K562 (cell line): Measurements from ENCODE around the gene PXDC1. TPM values are rescaled to one million over a fixed set of nuclear protein-coding genes. Genes with fewer than 3 reads are reported as not detected.

Experiments used
- ATAC-seq: fragments of 200-7000 bp; cut with Tn5 transposase; 3 replicates; pipeline ENCODE4 v1.9.1; 2020; ENCODE audit warnings: moderate library complexity
- BruUV-seq: library from RNA; stranded (reverse); fragments of 400-500 nt; replicated peaks from 2 replicates; lab custom pipeline; 2021; lab: Mats Ljungman, UMichigan
- CTCF ChIA-PET: fragments of 300-600 bp; formaldehyde crosslinking; extraction: SDS; loops from one replicate; lab custom pipeline; 2021; ENCODE audit warnings: low intra/inter-chr PET ratio; lab: Yijun Ruan, JAX
- POLR2A ChIA-PET: fragments of 300-600, 350-650 bp; sonication (Branson Sonifier 250); formaldehyde crosslinking; extraction: SDS; loops from one replicate; lab custom pipeline; 2021; ENCODE audit warnings: antibody characterized with exemption, inconsistent platforms; lab: Yijun Ruan, JAX
- DNase-seq, 4 experiments: peaks; one replicate each; pipeline versions ENCODE4 v3.0.0 to v3.0.0-alpha.2; 2011 to 2018; ENCODE audit warnings: low spot score in 3 of 4, mixed read lengths in 3 of 4; ENCODE audit errors: extremely low read depth in 1 of 4
- FAIRE-seq: peaks from 2 replicates; lab custom pipeline; 2011; peaks lifted over from hg19 to GRCh38; lab: Jason Lieb, UNC
- H2AFZ ChIP-seq: 2 replicates; pipeline ENCODE4 v1.6.0; 2011; ENCODE audit warnings: low read depth, low read length, control low read depth, inconsistent platforms
- H3K27ac ChIP-seq: fragments of 200-600 bp; 3 replicates; pipeline ENCODE4 v1.8.0; 2011; ENCODE audit warnings: low read depth, mild to moderate bottlenecking, control low read depth, inconsistent platforms, low read length, moderate library complexity, mixed read lengths; ENCODE audit errors: extremely low read depth
- H3K27me3 ChIP-seq, 2 experiments: fragments of 300-600 bp in 1 of 2; 2 replicates in 1 of 2; 3 replicates in 1 of 2; pipeline versions ENCODE4 v1.6.0 to v1.8.0; 2011; ENCODE audit warnings: inconsistent platforms in 2 of 2, low read length in 2 of 2, mild to moderate bottlenecking in 1 of 2, mixed read lengths in 1 of 2, moderate library complexity in 1 of 2; ENCODE audit not compliant: control insufficient read depth in 2 of 2, insufficient read depth in 2 of 2
- H3K36me3 ChIP-seq: fragments of 300-600 bp; 3 replicates; pipeline ENCODE4 v1.8.0; 2011; ENCODE audit warnings: mild to moderate bottlenecking, low read length, inconsistent platforms; ENCODE audit not compliant: control insufficient read depth, insufficient read depth
- H3K4me1 ChIP-seq, 2 experiments: fragments of 200-600 bp in 1 of 2; replicated peaks in 1 of 2; 2 replicates in 1 of 2; 3 replicates in 1 of 2; pipeline versions ENCODE4 v1.5.1 to v1.8.0; 2011; ENCODE audit warnings: inconsistent platforms in 2 of 2, low read length in 2 of 2, mild to moderate bottlenecking in 1 of 2, mixed read lengths in 1 of 2, moderate library complexity in 1 of 2; ENCODE audit not compliant: control insufficient read depth in 2 of 2, insufficient read depth in 2 of 2
- H3K4me2 ChIP-seq: 2 replicates; pipeline ENCODE4 v1.6.1; 2011; ENCODE audit warnings: low read length, control low read depth, inconsistent platforms, mixed read lengths; ENCODE audit not compliant: insufficient read depth
- H3K4me3 ChIP-seq: fragments of 200-600 bp; sonication (generic), shearing (Covaris generic); 2 replicates; pipeline ENCODE4 v1.5.1; 2016; ENCODE audit warnings: control low read depth, inconsistent platforms
- H3K79me2 ChIP-seq: fragments of 200-600 bp; 3 replicates; pipeline ENCODE4 v1.8.0; 2011; ENCODE audit warnings: low read length, inconsistent platforms; ENCODE audit not compliant: control insufficient read depth, insufficient read depth
- H3K9ac ChIP-seq, 2 experiments: 2 replicates each; pipeline versions ENCODE4 v1.6.0 to v1.6.1; 2011; ENCODE audit warnings: low read depth in 2 of 2, low read length in 2 of 2, control low read depth in 1 of 2, inconsistent platforms in 1 of 2, mild to moderate bottlenecking in 1 of 2, mixed read lengths in 1 of 2; ENCODE audit not compliant: insufficient read depth in 1 of 2
- H3K9me1 ChIP-seq: one replicate; pipeline ENCODE4 v1.6.0; 2011; ENCODE audit warnings: inconsistent platforms, mild to moderate bottlenecking, low read length, moderate library complexity; ENCODE audit not compliant: control insufficient read depth, insufficient read depth
- H3K9me3 ChIP-seq: replicated peaks from 2 replicates; pipeline ENCODE4 v1.5.1; 2011; ENCODE audit warnings: low read depth, low read length, inconsistent platforms; ENCODE audit not compliant: control insufficient read depth, insufficient read depth
- H4K20me1 ChIP-seq: replicated peaks from 2 replicates; pipeline ENCODE4 v1.6.1; 2011; ENCODE audit warnings: low read length, inconsistent platforms, mixed read lengths; ENCODE audit not compliant: control insufficient read depth, insufficient read depth
- BRF1 ChIP-seq: IDR thresholded peaks from 3 replicates; pipeline ENCODE4 v1.6.1; 2011; ENCODE audit warnings: borderline replicate concordance, mild to moderate bottlenecking; ENCODE audit not compliant: insufficient read length; ENCODE audit errors: extremely low read depth
- HDAC2 ChIP-seq: fragments of 450-650 bp; IDR thresholded peaks from 2 replicates; pipeline ENCODE4 v1.6.1; 2016; ENCODE audit warnings: mild to moderate bottlenecking
- NRF1 ChIP-seq, 2 experiments: fragments of 450-650 bp; IDR thresholded peaks in 1 of 2; conservative IDR thresholded peaks in 1 of 2; 2 replicates each; pipeline ENCODE4 v1.6.1; 2014; ENCODE audit warnings: mild to moderate bottlenecking in 2 of 2
- TCF7L2 ChIP-seq: fragments of 150-350 bp; IDR thresholded peaks from 2 replicates; pipeline ENCODE4 v1.6.1; 2016; ENCODE audit warnings: low read depth, mild to moderate bottlenecking, low read length, moderate library complexity
- WGBS: fragments of 100-300 bp; shearing (Covaris generic); methylation state at CpG from one replicate; pipeline ENCODE4 v1.1.6; 2016; ENCODE audit warnings: low coverage, mixed read lengths; ENCODE audit not compliant: insufficient coverage; ENCODE audit errors: missing lambda C conversion rate; 5-methylcytosine and 5-hydroxymethylcytosine counted together
- in situ Hi-C: fragments of 300-500 bp; cut with MboI; formaldehyde crosslinking; loops from 4 replicates; pipeline ENCODE4 v1.15.0; 2018; ENCODE audit warnings: inconsistent platforms, mixed read lengths
- intact Hi-C: fragments of 100-400 bp; cut with micrococcal nuclease; formaldehyde crosslinking; loops from 2 replicates; pipeline ENCODE4 v1.14.2; 2022
- polyA plus RNA-seq, 8 experiments: library from polyadenylated mRNA; depleted of rRNA in 4 of 8; stranded (reverse) in 5 of 8; unstranded in 3 of 8; fragments of >200 nt; fragmentation: Nextera tagmentation in 2 of 8; fragmentation: Illumina TruSeq in 1 of 8; extraction: Ambion mirVana in 2 of 8; extraction: Trizol in 1 of 8; gene quantifications; 2 replicates each; pipeline versions ENCODE4 v1.2.1 to v1.2.3, GENCODE V29; 2011 to 2014; ENCODE audit warnings: inconsistent platforms in 1 of 8, missing spikeins in 1 of 8
- total RNA-seq, 7 experiments: library from RNA; depleted of rRNA in 6 of 7; stranded (reverse); fragments of >200 nt in 6 of 7; fragmentation: Illumina TruSeq in 2 of 7; extraction: Trizol in 2 of 7; gene quantifications; 2 replicates each; pipeline versions ENCODE4 v1.2.1 to v1.2.3, GENCODE V29; 2011 to 2021; ENCODE audit warnings: low replicate concordance in 1 of 7
- TF ChIP-seq, protein P1 (sequence below), 2 experiments: fragments of 450-650 bp; IDR thresholded peaks; 2 replicates each; pipeline ENCODE4 v1.6.1; 2016
- TF ChIP-seq, protein P2 (sequence below): fragments of 450-650 bp; formaldehyde crosslinking; IDR thresholded peaks from 2 replicates; pipeline ENCODE4 v1.4.0; 2020; ENCODE audit warnings: mild to moderate bottlenecking, moderate library complexity

The PXDC1 gene
- total and polyA plus RNA-seq, 9 of the 15 experiments (the other 6 are each of a cell fraction or from before 2014, with no cell fraction given), result 0.09 to 0.33 (median 0.16) TPM; not detected in 5

DNA sequence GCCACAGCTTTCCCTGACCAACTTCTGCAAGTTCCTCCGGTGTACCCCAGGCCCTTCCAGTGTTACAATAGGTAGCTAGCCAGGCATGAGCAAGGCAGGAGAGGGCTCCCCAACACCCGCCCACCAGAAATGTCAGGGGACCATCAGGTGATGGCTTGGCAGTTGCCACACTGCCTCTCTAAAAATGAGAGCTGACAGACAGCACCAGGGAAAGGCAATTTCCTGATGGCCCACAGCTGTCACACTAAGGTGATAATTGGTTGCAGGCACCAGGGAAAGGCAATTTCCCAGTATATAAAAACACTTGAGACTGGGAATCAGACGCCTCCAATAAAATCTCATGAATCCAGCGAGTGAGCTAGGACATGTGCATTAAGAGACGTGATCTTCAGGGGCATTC is 49.9 kb downstream of the PXDC1 start:
- WGBS, result 0% methylated on average over 5 of the region's 5 CpGs
- Histone ChIP-seq H3K9me3 (no peaks in the 10 kb centered on the region), H3K4me2 (no peak overlapping the region), H3K27ac (no peak overlapping the region), H3K4me1 (no peaks in the 10 kb centered on the region), H4K20me1 (no peaks in the 10 kb centered on the region), H3K27me3 (peaks cover 13 to 43% of the 10 kb centered on the region in 2 experiments), H3K9me1 (no peaks in the 10 kb centered on the region), H3K79me2 (no peaks in the 10 kb centered on the region), H3K9ac (no peak overlapping the region), H2AFZ (no peak overlapping the region), H3K36me3 (no peaks in the 10 kb centered on the region), H3K4me3 (no peak overlapping the region)
- DNase-seq (no peak), ATAC-seq (no peak), FAIRE-seq (no peak)
- BruUV-seq, result no TSS peak
- ChIA-PET POLR2A (interaction anchor here (0.7 to 1.6 kb wide), 3 partner anchors 18 to 51 kb away, joined by 3 read pairs; no protein-coding TSS in a partner anchor), CTCF (no interaction called here)
- no peak for TF ChIP-seq TCF7L2
- TF ChIP-seq BRF1, result no peak
- TF ChIP-seq HDAC2, result no peak
- TF ChIP-seq, protein P1, sequence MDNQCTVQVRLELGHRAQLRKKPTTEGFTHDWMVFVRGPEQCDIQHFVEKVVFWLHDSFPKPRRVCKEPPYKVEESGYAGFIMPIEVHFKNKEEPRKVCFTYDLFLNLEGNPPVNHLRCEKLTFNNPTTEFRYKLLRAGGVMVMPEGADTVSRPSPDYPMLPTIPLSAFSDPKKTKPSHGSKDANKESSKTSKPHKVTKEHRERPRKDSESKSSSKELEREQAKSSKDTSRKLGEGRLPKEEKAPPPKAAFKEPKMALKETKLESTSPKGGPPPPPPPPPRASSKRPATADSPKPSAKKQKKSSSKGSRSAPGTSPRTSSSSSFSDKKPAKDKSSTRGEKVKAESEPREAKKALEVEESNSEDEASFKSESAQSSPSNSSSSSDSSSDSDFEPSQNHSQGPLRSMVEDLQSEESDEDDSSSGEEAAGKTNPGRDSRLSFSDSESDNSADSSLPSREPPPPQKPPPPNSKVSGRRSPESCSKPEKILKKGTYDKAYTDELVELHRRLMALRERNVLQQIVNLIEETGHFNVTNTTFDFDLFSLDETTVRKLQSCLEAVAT (IDR thresholded peaks at IDR 0.05), result no peak
- in situ Hi-C loops, result no loop called here
- intact Hi-C loops, result no loop called here

DNA sequence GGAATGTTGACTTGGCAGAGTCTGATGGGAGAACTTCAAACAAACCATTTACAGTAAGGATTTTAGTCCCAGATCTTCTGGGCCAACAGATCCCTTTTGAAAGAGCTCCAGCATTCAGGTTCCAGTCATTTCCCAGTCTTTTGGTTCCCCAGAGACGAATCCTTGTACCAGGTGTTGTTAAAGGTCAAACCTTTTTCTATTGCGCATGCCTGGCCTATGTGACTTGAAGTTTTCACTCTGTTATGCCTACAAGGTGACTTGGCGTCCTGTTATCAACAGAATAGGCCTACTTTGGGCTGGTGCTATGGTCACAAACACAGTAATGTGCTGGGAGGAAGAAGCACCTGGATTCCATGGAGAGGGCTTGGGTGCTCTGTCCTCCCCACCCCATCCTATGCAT is 52.3 kb downstream of the PXDC1 start:
- Histone ChIP-seq H3K36me3 (no peaks in the 10 kb centered on the region), H3K4me3 (no peak overlapping the region), H3K9me1 (no peaks in the 10 kb centered on the region), H2AFZ (no peak overlapping the region), H3K4me1 (no peaks in the 10 kb centered on the region), H3K79me2 (no peaks in the 10 kb centered on the region), H4K20me1 (no peaks in the 10 kb centered on the region), H3K9me3 (no peaks in the 10 kb centered on the region), H3K27ac (no peak overlapping the region), H3K27me3 (peaks cover 10 to 44% of the 10 kb centered on the region in 2 experiments), H3K9ac (no peak overlapping the region), H3K4me2 (no peak overlapping the region)
- 0% methylated on average over 3 of the region's 3 CpGs for WGBS
- TF ChIP-seq, protein P2, sequence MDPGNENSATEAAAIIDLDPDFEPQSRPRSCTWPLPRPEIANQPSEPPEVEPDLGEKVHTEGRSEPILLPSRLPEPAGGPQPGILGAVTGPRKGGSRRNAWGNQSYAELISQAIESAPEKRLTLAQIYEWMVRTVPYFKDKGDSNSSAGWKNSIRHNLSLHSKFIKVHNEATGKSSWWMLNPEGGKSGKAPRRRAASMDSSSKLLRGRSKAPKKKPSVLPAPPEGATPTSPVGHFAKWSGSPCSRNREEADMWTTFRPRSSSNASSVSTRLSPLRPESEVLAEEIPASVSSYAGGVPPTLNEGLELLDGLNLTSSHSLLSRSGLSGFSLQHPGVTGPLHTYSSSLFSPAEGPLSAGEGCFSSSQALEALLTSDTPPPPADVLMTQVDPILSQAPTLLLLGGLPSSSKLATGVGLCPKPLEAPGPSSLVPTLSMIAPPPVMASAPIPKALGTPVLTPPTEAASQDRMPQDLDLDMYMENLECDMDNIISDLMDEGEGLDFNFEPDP (CRISPR knock-in tag), result no peak
- peak; percentile 64 to 66 for TF ChIP-seq NRF1 (conservative IDR thresholded peaks at IDR 0.05 in 1 of 2, IDR thresholded peaks at IDR 0.05 in 1 of 2)
- DNase-seq (no peak), ATAC-seq (no peak), FAIRE-seq (no peak)
- no TSS peak for BruUV-seq
- ChIA-PET POLR2A (interaction anchor here (1.0 kb wide), 1 partner anchor 8 kb away, joined by 3 read pairs; no protein-coding TSS in a partner anchor), CTCF (no interaction called here)
- in situ Hi-C loops, result no loop called here
- intact Hi-C loops, result no loop called here
